DOHH2 (cell line): ENCODE results near the gene TREML4.
A peak's percentile ranks its signal among the peaks of the same experiment; 100 is the strongest.

Experiments used
- H3F3A ChIP-seq: fragments of 200-600 bp; sonication (generic), shearing (Covaris generic); 2 replicates; pipeline ENCODE4 v1.6.0; 2016; ENCODE audit warnings: antibody characterized with exemption, mild to moderate bottlenecking; ENCODE audit not compliant: control insufficient read depth, insufficient read depth
- H3K27ac ChIP-seq: fragments of 200-600 bp; sonication (generic); 2 replicates; pipeline ENCODE4 v1.5.1; 2014; ENCODE audit warnings: low read depth, mild to moderate bottlenecking, low read length, moderate library complexity
- H3K27me3 ChIP-seq: fragments of 200-600 bp; sonication (generic); 2 replicates; pipeline ENCODE4 v1.6.1; 2014; ENCODE audit warnings: mild to moderate bottlenecking, low read length, mixed read lengths; ENCODE audit not compliant: control insufficient read depth
- H3K36me3 ChIP-seq: fragments of 200-600 bp; sonication (generic); 2 replicates; pipeline ENCODE4 v1.6.1; 2014; ENCODE audit warnings: mild to moderate bottlenecking, low read length, moderate library complexity, mixed read lengths; ENCODE audit not compliant: control insufficient read depth
- H3K4me1 ChIP-seq: fragments of 200-600 bp; sonication (generic); 2 replicates; pipeline ENCODE4 v1.6.1; 2014; ENCODE audit warnings: mild to moderate bottlenecking, low read length, mixed read lengths; ENCODE audit not compliant: control insufficient read depth
- H3K4me2 ChIP-seq: fragments of 200-600 bp; sonication (generic); 2 replicates; pipeline ENCODE4 v1.6.0; 2014; ENCODE audit warnings: mild to moderate bottlenecking, low read length, moderate library complexity
- H3K4me3 ChIP-seq: fragments of 200-600 bp; sonication (generic); 2 replicates; pipeline ENCODE4 v1.5.1; 2014; ENCODE audit warnings: mild to moderate bottlenecking, low read length, mixed read lengths
- H3K79me2 ChIP-seq: fragments of 200-600 bp; sonication (generic); 2 replicates; pipeline ENCODE4 v1.6.1; 2014; ENCODE audit warnings: mild to moderate bottlenecking, low read length, mixed read lengths; ENCODE audit not compliant: control insufficient read depth
- H3K9me2 ChIP-seq: fragments of 200-600 bp; sonication (generic); replicated peaks from 2 replicates; pipeline ENCODE4 v1.6.1; 2014; ENCODE audit warnings: mild to moderate bottlenecking, low read length, mixed read lengths; ENCODE audit not compliant: control insufficient read depth
- H3K9me3 ChIP-seq: fragments of 200-600 bp; sonication (generic); 2 replicates; pipeline ENCODE4 v1.6.1; 2014; ENCODE audit warnings: antibody characterized with exemption, low read length, mixed read lengths; ENCODE audit not compliant: control insufficient read depth, insufficient read depth
- H4K20me1 ChIP-seq: fragments of 200-600 bp; sonication (generic); 2 replicates; pipeline ENCODE4 v1.6.0; 2014; ENCODE audit warnings: low read depth, mild to moderate bottlenecking, antibody characterized with exemption, low read length, moderate library complexity; ENCODE audit not compliant: control insufficient read depth, insufficient read depth
- CTCF ChIP-seq: fragments of 200-600 bp; sonication (generic); IDR thresholded peaks from one replicate; pipeline ENCODE4 v1.5.1; 2014; ENCODE audit warnings: antibody characterized with exemption, mild to moderate bottlenecking, low read depth, low read length; ENCODE audit not compliant: poor library complexity, severe bottlenecking
- EZH2phosphoT487 ChIP-seq: fragments of 200-600 bp; sonication (generic); IDR thresholded peaks from 2 replicates; pipeline ENCODE4 v1.6.1; 2017; ENCODE audit warnings: borderline replicate concordance, mild to moderate bottlenecking, antibody characterized with exemption, low read length, moderate library complexity, mixed read lengths

TREML4 gene

GRCh38 chr6:41208439-41209106 is 19.6 kb upstream of the TREML4 start:
- Histone ChIP-seq H3K79me2 (no peaks in the 10 kb centered on the region), H3F3A (no peaks in the 10 kb centered on the region), H3K4me3 (peak overlapping the region; percentile 37; the same call in 1 of the 2 replicates), H3K27ac (peak overlapping the region; percentile 24), H3K4me1 (peaks cover 18% of the 10 kb centered on the region), H3K9me2 (no peaks in the 10 kb centered on the region), H3K4me2 (peak overlapping the region; percentile 54), H3K27me3 (no peaks in the 10 kb centered on the region), H4K20me1 (no peaks in the 10 kb centered on the region), H3K9me3 (no peaks in the 10 kb centered on the region), H3K36me3 (no peaks in the 10 kb centered on the region)
- TF ChIP-seq EZH2phosphoT487 (no peak), CTCF (no peak)

- no peaks in the 10 kb centered on the region for H3K27me3 ChIP-seq
- no peaks in the 10 kb centered on the region for H3K79me2 ChIP-seq
- H3K9me2 ChIP-seq = no peaks in the 10 kb centered on the region
- H3K36me3 ChIP-seq = no peaks in the 10 kb centered on the region
- H4K20me1 ChIP-seq = no peaks in the 10 kb centered on the region
- H3K4me3 ChIP-seq = no peak overlapping the region
- TF ChIP-seq EZH2phosphoT487 (no peak), CTCF (no peak)
- H3K27ac ChIP-seq = no peak overlapping the region
- peaks cover 3% of the 10 kb centered on the region for H3K9me3 ChIP-seq
- H3F3A ChIP-seq = no peaks in the 10 kb centered on the region
- H3K4me1 ChIP-seq = peaks cover 18% of the 10 kb centered on the region
- H3K4me2 ChIP-seq = no peak overlapping the region
Measured at GRCh38 chr6:41209547-41210320, 18.4 kb upstream of the TREML4 start.

GRCh38 chr6:41214559-41215238 is 13.4 kb upstream of the TREML4 start:
- H3K4me3 ChIP-seq = no peak overlapping the region
- H3F3A ChIP-seq = no peaks in the 10 kb centered on the region
- no peaks in the 10 kb centered on the region for H3K27me3 ChIP-seq
- TF ChIP-seq CTCF (no peak), EZH2phosphoT487 (no peak)
- peaks cover 7% of the 10 kb centered on the region for H3K9me3 ChIP-seq
- H3K27ac ChIP-seq = no peak overlapping the region
- H4K20me1 ChIP-seq = no peaks in the 10 kb centered on the region
- H3K4me1 ChIP-seq = no peaks in the 10 kb centered on the region; the same call in 1 of the 2 replicates
- no peaks in the 10 kb centered on the region for H3K79me2 ChIP-seq
- no peaks in the 10 kb centered on the region for H3K36me3 ChIP-seq
- no peaks in the 10 kb centered on the region for H3K9me2 ChIP-seq
- no peak overlapping the region for H3K4me2 ChIP-seq
